ENCODE results near the gene NUP50.

The NUP50 gene

GRCh38 chr22:45163451-45164269 lies at the start of gene NUP50:
NUP50 (plus strand) TSS chr22:45163925; CDS start chr22:45168178, 4,253 bp downstream.
- DNase-seq (ENCODE audit: low spot score), result peak; percentile 95

GRCh38 chr22:45120440-45120839 lies 43.3 kb upstream of the NUP50 start:
- no peak for DNase-seq (ENCODE audit: low spot score)

GRCh38 chr22:45120931-45121330 lies 42.8 kb upstream of the NUP50 start:
- no peak for DNase-seq (ENCODE audit: low spot score)

- no peak for DNase-seq (ENCODE audit: low spot score)
Observed at GRCh38 chr22:45124176-45124847, 39.4 kb upstream of the NUP50 start.

- no peak for DNase-seq (ENCODE audit: low spot score)
Observed at GRCh38 chr22:45125188-45125587, 38.5 kb upstream of the NUP50 start.

- no peak for DNase-seq (ENCODE audit: low spot score)
Observed at GRCh38 chr22:45127866-45128265, 35.9 kb upstream of the NUP50 start.

GRCh38 chr22:45129703-45130524 lies 33.8 kb upstream of the NUP50 start:
- no peak for DNase-seq (ENCODE audit: low spot score)

GRCh38 chr22:45130891-45131290 lies 32.8 kb upstream of the NUP50 start:
- DNase-seq (ENCODE audit: low spot score), result no peak

GRCh38 chr22:45131749-45132148 lies 32.0 kb upstream of the NUP50 start:
- DNase-seq (ENCODE audit: low spot score), result no peak

- no peak for DNase-seq (ENCODE audit: low spot score)
Observed at GRCh38 chr22:45134313-45134712, 29.4 kb upstream of the NUP50 start.

- no peak for DNase-seq (ENCODE audit: low spot score)
Observed at GRCh38 chr22:45136594-45136993, 27.1 kb upstream of the NUP50 start.

GRCh38 chr22:45139693-45140092 lies 24.0 kb upstream of the NUP50 start:
- DNase-seq (ENCODE audit: low spot score), result no peak

GRCh38 chr22:45142376-45142775 lies 21.3 kb upstream of the NUP50 start:
- no peak for DNase-seq (ENCODE audit: low spot score)

- DNase-seq (ENCODE audit: low spot score), result no peak
Observed at GRCh38 chr22:45144916-45145315, 18.8 kb upstream of the NUP50 start.

- DNase-seq (ENCODE audit: low spot score), result no peak
Observed at GRCh38 chr22:45149671-45150070, 14.1 kb upstream of the NUP50 start.

- no peak for DNase-seq (ENCODE audit: low spot score)
Observed at GRCh38 chr22:45150139-45150538, 13.6 kb upstream of the NUP50 start.

GRCh38 chr22:45151503-45151902 lies 12.2 kb upstream of the NUP50 start:
- no peak for DNase-seq (ENCODE audit: low spot score)

- no peak for DNase-seq (ENCODE audit: low spot score)
Observed at GRCh38 chr22:45154383-45154782, 9.3 kb upstream of the NUP50 start.

- DNase-seq (ENCODE audit: low spot score), result no peak
Observed at GRCh38 chr22:45155050-45155840, 8.5 kb upstream of the NUP50 start.

GRCh38 chr22:45157907-45158306 lies 5.8 kb upstream of the NUP50 start:
- no peak for DNase-seq (ENCODE audit: low spot score)

- DNase-seq (ENCODE audit: low spot score), result no peak
Observed at GRCh38 chr22:45159652-45160462, 3.9 kb upstream of the NUP50 start.

All from HuH-7.5 (cell line).